ENCODE results near the gene ARRDC2. TPM values are rescaled to one million over a fixed set of nuclear protein-coding genes. Genes with fewer than 3 reads are reported as not detected.

Gene ARRDC2
- total RNA-seq, 6 donors from 2014 or later = 53.6 to 253 (median 78.8) TPM

GRCh38 chr19:18059902-18060301 is 51.9 kb downstream of the ARRDC2 start:
- Histone ChIP-seq H3K27me3 (no peaks in the 10 kb centered on the region), H3K27ac (no peak overlapping the region), H3K9me3 (no peaks in the 10 kb centered on the region), H3K4me1 (peaks cover 16 to 21% (median 16%) of the 10 kb centered on the region in 4 donors), H3K4me3 (no peak overlapping the region), H3K36me3 (no peaks in the 10 kb centered on the region)
- TF ChIP-seq EP300 (IDR thresholded peaks at IDR 0.05) (no peak), POLR2AphosphoS5 (IDR thresholded peaks at IDR 0.05) (no peak), CTCF (IDR thresholded peaks at IDR 0.05) (no peak), POLR2A (IDR thresholded peaks at IDR 0.05) (no peak)
- WGBS, 2 donors = 83 to 100% methylated on average over 4 to 5 of the region's 5 CpGs
- ATAC-seq (ENCODE audit: low FRiP score in 2 of 2) (no peak), DNase-seq (no peak)

DNA sequence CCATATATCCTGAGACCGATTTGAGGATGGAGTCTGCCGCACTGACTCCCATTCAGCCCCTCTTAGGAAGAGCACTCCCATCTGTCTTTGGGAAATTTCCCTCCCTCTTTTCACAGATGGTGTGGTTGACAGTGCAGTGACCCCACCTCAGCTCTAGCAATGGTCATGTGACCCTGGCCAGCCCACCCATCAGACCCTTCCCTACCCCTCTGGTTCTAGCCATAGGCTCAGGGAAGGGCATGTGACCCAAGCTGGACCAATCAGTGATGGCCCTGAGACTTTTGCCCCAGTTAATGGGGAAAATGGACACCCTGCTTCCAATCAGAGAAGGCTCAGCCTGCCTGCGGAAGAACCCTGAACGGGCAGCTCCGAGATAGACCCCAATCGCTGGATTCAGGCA is 52.5 kb downstream of the ARRDC2 start:
- 86 to 93% methylated on average over 5 to 6 of the region's 6 CpGs for WGBS, 2 donors
- H3K27me3 ChIP-seq = no peaks in the 10 kb centered on the region
- no peak for TF ChIP-seq POLR2AphosphoS5 (IDR thresholded peaks at IDR 0.05)
- no peak for TF ChIP-seq EP300 (IDR thresholded peaks at IDR 0.05)
- no peak for TF ChIP-seq CTCF (IDR thresholded peaks at IDR 0.05)
- no peak for TF ChIP-seq POLR2A (IDR thresholded peaks at IDR 0.05)
- no peaks in the 10 kb centered on the region for H3K9me3 ChIP-seq
- H3K36me3 ChIP-seq = no peaks in the 10 kb centered on the region
- ATAC-seq (ENCODE audit: low FRiP score in 2 of 2) (no peak), DNase-seq (no peak)
- H3K4me1 ChIP-seq = peaks cover 16 to 21% (median 16%) of the 10 kb centered on the region in 4 donors
- H3K4me3 ChIP-seq = no peak overlapping the region
- H3K27ac ChIP-seq = no peak overlapping the region

GRCh38 chr19:18062028-18062427 is 54.1 kb downstream of the ARRDC2 start:
- WGBS, 2 donors = 63 to 65% methylated on average over 7 to 8 of the region's 8 CpGs
- TF ChIP-seq CTCF (IDR thresholded peaks at IDR 0.05) = no peak
- no peak for TF ChIP-seq POLR2AphosphoS5 (IDR thresholded peaks at IDR 0.05)
- no peak for TF ChIP-seq EP300 (IDR thresholded peaks at IDR 0.05)
- no peak for TF ChIP-seq POLR2A (IDR thresholded peaks at IDR 0.05)
- no peak overlapping the region for H3K4me3 ChIP-seq

DNA sequence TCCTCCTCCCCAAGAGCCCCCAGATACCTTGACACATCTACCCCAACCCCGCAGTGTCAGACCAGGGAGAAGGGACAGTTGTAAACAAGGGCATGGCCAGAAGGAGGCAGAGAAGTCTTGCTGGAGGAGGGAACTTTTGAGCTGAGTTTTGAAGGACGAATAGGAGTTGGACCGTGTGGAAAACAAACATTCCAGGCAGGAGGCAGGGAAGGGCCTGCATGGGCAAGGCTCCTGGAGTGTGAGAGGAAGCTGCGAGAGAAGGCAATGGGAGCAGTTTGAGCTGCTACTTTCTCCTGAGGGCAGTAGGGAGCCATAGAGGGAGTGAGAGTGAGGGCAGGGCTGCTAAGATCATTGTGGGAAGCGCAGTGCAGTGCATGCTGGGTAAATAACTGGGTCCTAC is 55.5 kb downstream of the ARRDC2 start:
- no peaks in the 10 kb centered on the region for H3K9me3 ChIP-seq
- H3K4me3 ChIP-seq = no peak overlapping the region
- DNase-seq (no peak), ATAC-seq (ENCODE audit: low FRiP score in 2 of 2) (no peak)
- peaks cover 3 to 4% (median 3%) of the 10 kb centered on the region in 4 donors for H3K4me1 ChIP-seq
- TF ChIP-seq POLR2AphosphoS5 (IDR thresholded peaks at IDR 0.05) (no peak), POLR2A (IDR thresholded peaks at IDR 0.05) (no peak), EP300 (IDR thresholded peaks at IDR 0.05) (no peak)
- H3K36me3 ChIP-seq = no peaks in the 10 kb centered on the region
- H3K27me3 ChIP-seq = no peaks in the 10 kb centered on the region
- WGBS, 2 donors = 83 to 84% methylated on average over 5 of the region's 5 CpGs
- H3K27ac ChIP-seq = no peak overlapping the region

More at GRCh38 chr19:18062028-18062427, 54.1 kb downstream of the ARRDC2 start:
- Histone ChIP-seq H3K27me3 (no peaks in the 10 kb centered on the region), H3K4me1 (peaks cover 13 to 18% (median 16%) of the 10 kb centered on the region in 4 donors), H3K27ac (no peak overlapping the region), H3K36me3 (no peaks in the 10 kb centered on the region), H3K9me3 (no peaks in the 10 kb centered on the region)
- DNase-seq (no peak), ATAC-seq (ENCODE audit: low FRiP score in 2 of 2) (no peak)

Small RNA genes lying within 50 kb of the gene (small RNA-seq; reads per million reads assigned to genes)
- gene RNA5SP468 = 0 reads per million in 4 donors

Other genes with a start within 250 kb of the ARRDC2 start
- 1 to 10 TPM in 5 of 6 donors, not detected in 1; 1.0 to 8.8 (median 2.5) TPM for gene B3GNT3, start 213.0 kb upstream of the ARRDC2 start, total RNA-seq
- gene INSL3, start 186.7 kb upstream of the ARRDC2 start, total RNA-seq = under 1 TPM in 1 of 6 donors, not detected in 5; 0.57 TPM
- gene JAK3, start 160.2 kb upstream of the ARRDC2 start, total RNA-seq = 10 to 100 TPM; 11.0 to 25.1 (median 12.8) TPM
- gene RPL18A, start 148.3 kb upstream of the ARRDC2 start, total RNA-seq = 1,000 to 10,000 TPM in 3 of 6 donors, 100 to 1,000 TPM in 3; 705 to 1,655 (median 1,002) TPM
- under 1 TPM in 2 of 6 donors, not detected in 4; under 0.01 to 0.15 TPM for gene SLC5A5, start 136.2 kb upstream of the ARRDC2 start, total RNA-seq
- 10 to 100 TPM; 50.2 to 83.3 (median 62.1) TPM for gene CCDC124, start 75.2 kb upstream of the ARRDC2 start, total RNA-seq
- gene KCNN1, start 41.1 kb upstream of the ARRDC2 start, total RNA-seq = under 1 TPM in 2 of 6 donors, not detected in 4; 0.34 to 0.37 TPM
- 10 to 100 TPM in 1 of 6 donors, 1 to 10 TPM in 5; 2.6 to 13.2 (median 8.6) TPM for gene IL12RB1, start 78.8 kb downstream of the ARRDC2 start, total RNA-seq
- 10 to 100 TPM in 4 of 6 donors, 1 to 10 TPM in 2; 9.3 to 67.1 (median 27.5) TPM for gene MAST3, start 89.6 kb downstream of the ARRDC2 start, total RNA-seq
- gene PIK3R2, start 145.0 kb downstream of the ARRDC2 start, total RNA-seq = 10 to 100 TPM; 11.0 to 65.1 (median 30.3) TPM
- 100 to 1,000 TPM; 228 to 764 (median 476) TPM for gene IFI30, start 165.6 kb downstream of the ARRDC2 start, total RNA-seq
- gene MPV17L2, start 185.0 kb downstream of the ARRDC2 start, total RNA-seq = 10 to 100 TPM; 10.7 to 18.8 (median 13.3) TPM
- gene RAB3A, start 195.9 kb downstream of the ARRDC2 start, total RNA-seq = 1 to 10 TPM in 5 of 6 donors, under 1 TPM in 1; 0.46 to 5.0 (median 3.4) TPM
- 100 to 1,000 TPM in 1 of 6 donors, 10 to 100 TPM in 4, 1 to 10 TPM in 1; 6.4 to 479 (median 21.0) TPM for gene PDE4C, start 218.3 kb downstream of the ARRDC2 start, total RNA-seq